WERI-Rb-1 (cell line): ENCODE results near the gene ASIC3.

Source experiments
- DNase-seq: peaks from one replicate; pipeline ENCODE4 v3.0.0-alpha.2; 2020
- H3K27ac ChIP-seq: fragments of 250-450 bp; sonication (Bioruptor Pico); 2 replicates; pipeline ENCODE4 v1.5.1; 2020; ENCODE audit warnings: mild to moderate bottlenecking, moderate library complexity
- H3K27me3 ChIP-seq: fragments of 250-450 bp; sonication (Bioruptor Pico); 2 replicates; pipeline ENCODE4 v1.5.1; 2021; ENCODE audit warnings: mild to moderate bottlenecking, low read depth, moderate library complexity; ENCODE audit not compliant: insufficient read depth, severe bottlenecking
- H3K36me3 ChIP-seq: fragments of 250-450 bp; sonication (Bioruptor Pico); 2 replicates; pipeline ENCODE4 v1.5.1; 2020; ENCODE audit warnings: mild to moderate bottlenecking, moderate library complexity
- H3K4me3 ChIP-seq: 2 replicates; pipeline ENCODE4 v1.5.1; 2011; ENCODE audit warnings: low read depth, mild to moderate bottlenecking, control low read depth, low read length
- H3K9me3 ChIP-seq: fragments of 250-450 bp; sonication (Bioruptor Pico); 2 replicates; pipeline ENCODE4 v1.5.1; 2021; ENCODE audit warnings: mild to moderate bottlenecking, moderate library complexity; ENCODE audit not compliant: severe bottlenecking
- TF ChIP-seq, protein P1 (sequence below): IDR thresholded peaks from 2 replicates; pipeline ENCODE4 v1.5.1; 2011; ENCODE audit warnings: low read depth, mild to moderate bottlenecking, control low read depth, inconsistent platforms, low read length

The ASIC3 gene

DNA sequence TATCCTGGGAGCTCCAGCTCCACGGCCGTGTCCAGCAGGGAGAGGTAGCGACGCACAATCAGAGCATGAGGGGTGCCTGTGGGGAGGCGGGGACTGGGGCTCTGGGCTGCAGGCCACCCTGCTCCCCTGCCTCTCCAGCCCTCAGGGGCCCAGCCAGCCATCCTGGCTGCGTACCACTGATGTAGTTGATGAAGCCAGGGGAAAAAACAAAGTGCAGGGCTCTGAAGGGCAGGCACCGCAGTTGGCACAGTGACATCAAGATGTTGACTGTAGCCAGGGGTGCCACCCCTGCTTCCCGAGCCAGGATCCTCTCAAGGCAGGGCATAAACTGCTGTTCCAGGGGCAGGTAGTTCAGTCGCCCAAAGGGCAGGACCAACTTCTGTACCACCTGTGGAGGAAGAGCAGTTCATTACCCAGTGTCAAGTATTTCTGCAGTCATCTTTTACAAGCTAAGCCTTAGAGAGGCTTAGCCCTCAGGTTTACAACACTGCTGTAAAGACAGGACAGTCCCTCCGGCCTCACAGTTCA lies 29.4 kb downstream of the ASIC3 start:
- Histone ChIP-seq H3K27me3 (no peaks in the 10 kb centered on the region), H3K4me3 (no peak overlapping the region), H3K36me3 (peaks cover 67% of the 10 kb centered on the region), H3K9me3 (no peaks in the 10 kb centered on the region), H3K27ac (peak overlapping the region; percentile 43)
- no peak for DNase-seq
- TF ChIP-seq, protein P1, sequence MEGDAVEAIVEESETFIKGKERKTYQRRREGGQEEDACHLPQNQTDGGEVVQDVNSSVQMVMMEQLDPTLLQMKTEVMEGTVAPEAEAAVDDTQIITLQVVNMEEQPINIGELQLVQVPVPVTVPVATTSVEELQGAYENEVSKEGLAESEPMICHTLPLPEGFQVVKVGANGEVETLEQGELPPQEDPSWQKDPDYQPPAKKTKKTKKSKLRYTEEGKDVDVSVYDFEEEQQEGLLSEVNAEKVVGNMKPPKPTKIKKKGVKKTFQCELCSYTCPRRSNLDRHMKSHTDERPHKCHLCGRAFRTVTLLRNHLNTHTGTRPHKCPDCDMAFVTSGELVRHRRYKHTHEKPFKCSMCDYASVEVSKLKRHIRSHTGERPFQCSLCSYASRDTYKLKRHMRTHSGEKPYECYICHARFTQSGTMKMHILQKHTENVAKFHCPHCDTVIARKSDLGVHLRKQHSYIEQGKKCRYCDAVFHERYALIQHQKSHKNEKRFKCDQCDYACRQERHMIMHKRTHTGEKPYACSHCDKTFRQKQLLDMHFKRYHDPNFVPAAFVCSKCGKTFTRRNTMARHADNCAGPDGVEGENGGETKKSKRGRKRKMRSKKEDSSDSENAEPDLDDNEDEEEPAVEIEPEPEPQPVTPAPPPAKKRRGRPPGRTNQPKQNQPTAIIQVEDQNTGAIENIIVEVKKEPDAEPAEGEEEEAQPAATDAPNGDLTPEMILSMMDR = no peak

DNA sequence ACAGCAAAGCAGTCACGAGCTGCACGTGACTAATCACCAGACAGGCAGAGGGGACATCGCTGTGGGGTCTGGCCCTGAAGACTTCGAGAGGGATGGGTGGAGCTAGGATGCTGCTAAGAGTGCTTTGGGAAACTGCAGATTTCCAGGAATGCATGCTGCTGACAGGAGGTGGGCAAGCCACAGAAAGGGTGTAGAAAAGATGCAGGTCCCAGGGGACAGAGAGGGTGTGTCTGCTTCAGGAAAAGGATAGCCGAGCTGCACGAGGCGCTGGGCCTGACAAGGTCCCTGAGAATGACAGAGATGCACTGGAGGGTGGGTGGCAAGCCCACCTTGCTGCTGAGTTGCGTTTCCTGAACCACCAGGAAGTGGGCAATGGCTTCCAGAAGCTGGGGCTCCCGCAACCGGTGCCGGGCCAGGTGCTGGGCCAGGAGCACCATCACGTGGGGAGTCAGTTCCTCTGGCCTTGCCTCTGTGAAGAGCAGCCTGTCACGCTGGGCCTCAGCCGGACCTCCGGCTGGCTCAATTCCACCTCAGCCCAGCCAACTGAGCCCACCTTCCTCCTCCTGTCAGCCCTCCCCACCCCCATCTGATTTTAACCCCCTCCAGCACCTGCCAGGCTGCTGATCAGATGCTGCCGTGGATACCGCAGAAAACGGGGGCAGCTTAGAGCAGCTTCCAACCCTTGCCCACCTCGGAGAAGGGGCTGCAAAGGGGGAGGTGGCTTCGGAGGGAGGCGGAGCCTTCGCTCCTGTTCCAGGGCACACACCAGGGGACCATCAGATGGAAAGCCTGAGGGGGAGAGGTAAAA lies 30.1 kb downstream of the ASIC3 start:
- TF ChIP-seq, protein P1 = no peak
- Histone ChIP-seq H3K4me3 (no peak overlapping the region), H3K36me3 (peaks cover 61% of the 10 kb centered on the region), H3K9me3 (no peaks in the 10 kb centered on the region), H3K27ac (peak overlapping the region; percentile 5; the same call in 1 of the 2 replicates), H3K27me3 (no peaks in the 10 kb centered on the region)
- DNase-seq = peak; percentile 68

DNA sequence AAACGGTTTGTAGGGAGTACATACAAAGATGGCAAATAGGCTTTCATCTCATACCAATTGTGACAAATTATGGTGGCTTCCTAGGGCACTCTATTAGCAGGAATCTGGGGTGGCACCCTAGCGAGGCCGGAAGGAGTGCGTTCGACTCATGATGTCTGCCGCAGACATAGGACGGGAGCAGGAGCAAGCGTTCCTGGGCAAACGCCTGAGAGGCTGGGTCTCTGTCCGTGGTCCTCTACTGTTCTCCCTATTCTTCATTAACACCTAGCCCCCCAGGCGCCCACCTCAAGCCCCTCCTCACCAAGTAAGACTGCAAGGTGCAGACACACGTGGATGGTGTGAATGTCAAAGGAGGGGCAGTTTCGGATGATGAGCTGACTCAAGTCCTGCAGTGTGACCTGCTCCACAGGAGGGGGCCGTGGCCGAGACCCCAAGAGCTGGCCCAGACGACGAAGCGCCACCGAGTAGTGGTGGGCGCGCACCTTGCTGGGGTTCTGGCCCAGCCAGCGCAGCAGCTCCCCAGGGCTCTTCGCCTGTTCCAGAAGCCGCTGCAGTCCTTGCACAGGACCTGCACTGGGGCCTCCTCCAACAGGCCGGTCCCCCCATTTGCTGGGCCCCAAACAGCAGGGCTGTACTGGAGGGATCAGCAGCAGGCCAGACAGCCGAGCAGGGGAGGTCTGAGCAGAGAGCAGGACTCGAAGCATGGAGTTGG lies 31.0 kb downstream of the ASIC3 start:
- peak overlapping the region; percentile 98 for H3K27ac ChIP-seq
- peaks cover 52% of the 10 kb centered on the region for H3K36me3 ChIP-seq
- peak overlapping the region; percentile 80 for H3K4me3 ChIP-seq
- no peaks in the 10 kb centered on the region for H3K9me3 ChIP-seq
- no peak for DNase-seq
- TF ChIP-seq, protein P1 = no peak
- no peaks in the 10 kb centered on the region for H3K27me3 ChIP-seq

DNA sequence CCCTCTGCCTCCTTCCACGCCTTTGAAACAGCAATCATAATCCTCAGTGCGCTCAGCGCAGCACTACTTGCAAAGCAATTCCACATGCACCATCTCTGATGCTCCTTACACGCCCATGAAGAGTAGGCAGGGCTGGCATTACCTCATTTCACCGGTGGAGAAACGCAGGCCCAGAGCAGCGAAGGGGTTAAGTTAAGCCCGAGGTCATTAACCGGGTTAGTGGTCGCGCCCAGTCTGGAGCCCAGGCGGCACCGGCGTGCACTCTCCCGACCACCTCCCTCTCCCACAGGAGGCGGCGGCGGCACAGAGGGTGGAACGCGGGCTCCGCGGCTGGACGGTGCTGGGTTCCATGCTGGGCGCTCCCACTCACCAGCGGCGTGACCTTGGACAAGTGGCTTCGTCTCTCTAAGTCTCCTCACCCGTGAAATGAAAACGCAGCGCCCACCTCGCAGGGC lies 31.8 kb downstream of the ASIC3 start:
- peak overlapping the region; percentile 80 for H3K4me3 ChIP-seq
- TF ChIP-seq, protein P1 = no peak
- peak overlapping the region; percentile 98 for H3K27ac ChIP-seq
- no peaks in the 10 kb centered on the region for H3K9me3 ChIP-seq
- peaks cover 44% of the 10 kb centered on the region for H3K36me3 ChIP-seq
- DNase-seq = peak; percentile 57
- H3K27me3 ChIP-seq = no peaks in the 10 kb centered on the region

DNA sequence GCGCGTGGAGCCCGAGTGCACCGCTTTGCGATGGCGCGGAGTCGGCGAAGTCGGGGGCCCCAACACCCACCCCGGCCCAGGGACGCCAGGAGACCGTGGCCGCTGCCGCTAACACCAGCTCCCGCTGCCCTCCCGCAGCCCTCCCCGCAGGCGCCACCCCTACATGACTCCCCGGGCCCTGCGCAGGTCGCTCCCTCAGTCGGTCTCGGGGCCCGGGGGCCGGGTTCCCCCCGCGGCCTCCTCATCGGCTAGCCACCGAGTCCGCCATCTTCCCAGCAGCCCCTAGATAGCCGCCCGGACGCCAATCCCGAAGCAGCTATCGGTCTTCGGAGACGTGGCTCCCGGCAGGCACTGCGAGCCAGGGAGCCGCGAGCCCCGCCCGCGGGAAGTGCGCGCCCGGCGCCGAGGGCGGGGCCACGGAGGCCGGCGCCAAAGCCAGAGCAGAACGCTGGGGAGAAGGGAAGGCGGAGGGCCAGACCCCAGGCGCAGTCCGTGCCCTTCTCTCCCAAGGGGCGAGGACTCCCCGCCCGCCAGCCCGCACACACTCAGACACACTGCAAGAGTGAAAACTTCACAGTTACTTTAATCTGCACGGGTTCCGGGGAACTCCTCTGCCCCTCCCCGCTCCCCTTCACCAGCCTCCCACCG lies 32.3 kb downstream of the ASIC3 start, which contains the start of gene FASTK:
Gene FASTK (minus strand): TSS at position 288 of the 648 bp plus-strand sequence. CDS start 43 bp downstream, at position 245.
- TF ChIP-seq, protein P1 = no peak
- H3K36me3 ChIP-seq = peaks cover 39% of the 10 kb centered on the region
- no peaks in the 10 kb centered on the region for H3K9me3 ChIP-seq
- peak within 1 kb of the TSS; percentile 80 for H3K4me3 ChIP-seq
- H3K27me3 ChIP-seq = no peaks in the 10 kb centered on the region
- H3K27ac ChIP-seq = peak within 1 kb of the TSS; percentile 98
- DNase-seq = peak; percentile 92
